ENCODE results near the gene TSGA10. TPM values are rescaled to one million over a fixed set of nuclear protein-coding genes. Genes with fewer than 3 reads are reported as not detected.

The TSGA10 gene
- total RNA-seq, 2 experiments from 2014 or later, result 3.8 to 10.8 TPM

DNA sequence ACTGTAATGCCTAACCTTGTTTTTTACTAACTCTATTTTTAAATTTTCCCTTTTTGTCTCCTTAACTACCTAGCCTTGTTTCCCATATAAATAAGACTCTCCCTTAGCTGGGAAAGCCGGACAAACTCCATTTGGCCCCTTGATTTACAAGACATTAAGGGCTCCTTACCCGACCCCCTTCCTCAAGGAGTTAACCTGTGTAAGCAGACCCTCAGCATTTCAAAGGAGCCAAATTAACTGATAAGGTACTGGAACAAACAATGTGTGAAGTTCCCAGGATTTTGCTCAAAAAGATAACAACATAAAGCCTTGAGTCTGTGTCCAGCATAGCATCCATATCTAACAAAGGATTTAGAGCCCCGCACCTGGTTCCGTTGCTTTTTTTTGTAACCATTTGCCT is 72.9 kb downstream of the TSGA10 start:
- Histone ChIP-seq H3K79me2 (ENCODE audit: insufficient read depth, low read depth, low read length) (no peaks in the 10 kb centered on the region), H4K20me1 (ENCODE audit: insufficient read depth, low read length) (0 out of 2 replicates have a peak, but pooled peaks cover 3% of the 10 kb centered on the region), H3K4me1 (ENCODE audit: insufficient read depth, low read length, poor library complexity, severe bottlenecking) (no peaks in the 10 kb centered on the region), H3K4me3 (ENCODE audit: low read depth, low read length, poor library complexity, severe bottlenecking) (no peak overlapping the region), H3K9me3 (ENCODE audit: low read length) (no peaks in the 10 kb centered on the region), H3K4me2 (ENCODE audit: low read length) (no peak overlapping the region), H3K27ac (ENCODE audit: low read depth, low read length, poor library complexity, severe bottlenecking) (no peak overlapping the region), H3K36me3 (ENCODE audit: insufficient read depth, low read length) (no peaks in the 10 kb centered on the region), H3K9me2 (ENCODE audit: insufficient read depth, low read length) (no peaks in the 10 kb centered on the region), H2AFZ (ENCODE audit: low read length) (no peak overlapping the region)
- intact Hi-C loops (cut with micrococcal nuclease; ENCODE audit: unreplicated experiment), result loop anchor here (10.0 kb wide), 1 partner anchor 413 kb away; the partner anchor contains the start of gene REV1
- DNase-seq (ENCODE audit: low spot score), result no peak
- BruUV-seq (replicated peaks), result no TSS peak
- no peak for TF ChIP-seq EZH2phosphoT487 (IDR thresholded peaks at IDR 0.05; ENCODE audit: borderline replicate concordance, low read depth, low read length)
- TF ChIP-seq, protein P1, sequence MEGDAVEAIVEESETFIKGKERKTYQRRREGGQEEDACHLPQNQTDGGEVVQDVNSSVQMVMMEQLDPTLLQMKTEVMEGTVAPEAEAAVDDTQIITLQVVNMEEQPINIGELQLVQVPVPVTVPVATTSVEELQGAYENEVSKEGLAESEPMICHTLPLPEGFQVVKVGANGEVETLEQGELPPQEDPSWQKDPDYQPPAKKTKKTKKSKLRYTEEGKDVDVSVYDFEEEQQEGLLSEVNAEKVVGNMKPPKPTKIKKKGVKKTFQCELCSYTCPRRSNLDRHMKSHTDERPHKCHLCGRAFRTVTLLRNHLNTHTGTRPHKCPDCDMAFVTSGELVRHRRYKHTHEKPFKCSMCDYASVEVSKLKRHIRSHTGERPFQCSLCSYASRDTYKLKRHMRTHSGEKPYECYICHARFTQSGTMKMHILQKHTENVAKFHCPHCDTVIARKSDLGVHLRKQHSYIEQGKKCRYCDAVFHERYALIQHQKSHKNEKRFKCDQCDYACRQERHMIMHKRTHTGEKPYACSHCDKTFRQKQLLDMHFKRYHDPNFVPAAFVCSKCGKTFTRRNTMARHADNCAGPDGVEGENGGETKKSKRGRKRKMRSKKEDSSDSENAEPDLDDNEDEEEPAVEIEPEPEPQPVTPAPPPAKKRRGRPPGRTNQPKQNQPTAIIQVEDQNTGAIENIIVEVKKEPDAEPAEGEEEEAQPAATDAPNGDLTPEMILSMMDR (conservative IDR thresholded peaks at IDR 0.05; ENCODE audit: low read length), result no peak
- POLR2A ChIA-PET, result no interaction called here
- CTCF ChIA-PET (ENCODE audit: unreplicated experiment), result no interaction called here

- H3K4me2 ChIP-seq (ENCODE audit: low read length), result no peak overlapping the region
- no peak overlapping the region for H3K4me3 ChIP-seq (ENCODE audit: low read depth, low read length, poor library complexity, severe bottlenecking)
- TF ChIP-seq, protein P1 (conservative IDR thresholded peaks at IDR 0.05; ENCODE audit: low read length), result no peak
- TF ChIP-seq EZH2phosphoT487 (IDR thresholded peaks at IDR 0.05; ENCODE audit: borderline replicate concordance, low read depth, low read length), result no peak
- no peaks in the 10 kb centered on the region for H3K4me1 ChIP-seq (ENCODE audit: insufficient read depth, low read length, poor library complexity, severe bottlenecking)
- H2AFZ ChIP-seq (ENCODE audit: low read length), result no peak overlapping the region
- no peak for DNase-seq (ENCODE audit: low spot score)
- no peaks in the 10 kb centered on the region for H3K9me2 ChIP-seq (ENCODE audit: insufficient read depth, low read length)
- H3K27ac ChIP-seq (ENCODE audit: low read depth, low read length, poor library complexity, severe bottlenecking), result no peak overlapping the region
- no peaks in the 10 kb centered on the region for H3K79me2 ChIP-seq (ENCODE audit: insufficient read depth, low read depth, low read length)
- no peaks in the 10 kb centered on the region for H3K36me3 ChIP-seq (ENCODE audit: insufficient read depth, low read length)
- intact Hi-C loops (cut with micrococcal nuclease; ENCODE audit: unreplicated experiment), result no loop called here
- no peaks in the 10 kb centered on the region for H4K20me1 ChIP-seq (ENCODE audit: insufficient read depth, low read length)
- H3K9me3 ChIP-seq (ENCODE audit: low read length), result no peaks in the 10 kb centered on the region
- ChIA-PET CTCF (ENCODE audit: unreplicated experiment) (no interaction called here), POLR2A (interaction anchor here (0.6 to 1.5 kb wide), 3 partner anchors 11 to 198 kb away, joined by 3 to 8 read pairs (median 4); no protein-coding TSS in a partner anchor)
- BruUV-seq (replicated peaks), result no TSS peak
Measured at GRCh38 chr2:99079226-99079625, 75.5 kb downstream of the TSGA10 start.

- intact Hi-C loops (cut with micrococcal nuclease; ENCODE audit: unreplicated experiment), result no loop called here
- ChIA-PET CTCF (ENCODE audit: unreplicated experiment) (no interaction called here), POLR2A (interaction anchor here (0.6 kb wide), 1 partner anchor 1226 kb away, joined by 3 read pairs; no protein-coding TSS in a partner anchor)
- no peak overlapping the region for H3K4me3 ChIP-seq (ENCODE audit: low read depth, low read length, poor library complexity, severe bottlenecking)
- H3K36me3 ChIP-seq (ENCODE audit: insufficient read depth, low read length), result no peaks in the 10 kb centered on the region
- H3K9me3 ChIP-seq (ENCODE audit: low read length), result no peaks in the 10 kb centered on the region
- no TSS peak for BruUV-seq (replicated peaks)
- no peaks in the 10 kb centered on the region for H4K20me1 ChIP-seq (ENCODE audit: insufficient read depth, low read length)
- H3K9me2 ChIP-seq (ENCODE audit: insufficient read depth, low read length), result no peaks in the 10 kb centered on the region
- no peak overlapping the region for H2AFZ ChIP-seq (ENCODE audit: low read length)
- H3K4me1 ChIP-seq (ENCODE audit: insufficient read depth, low read length, poor library complexity, severe bottlenecking), result no peaks in the 10 kb centered on the region
- no peak overlapping the region for H3K4me2 ChIP-seq (ENCODE audit: low read length)
- TF ChIP-seq, protein P1 (conservative IDR thresholded peaks at IDR 0.05; ENCODE audit: low read length), result no peak
- TF ChIP-seq EZH2phosphoT487 (IDR thresholded peaks at IDR 0.05; ENCODE audit: borderline replicate concordance, low read depth, low read length), result no peak
- no peaks in the 10 kb centered on the region for H3K79me2 ChIP-seq (ENCODE audit: insufficient read depth, low read depth, low read length)
- DNase-seq (ENCODE audit: low spot score), result no peak
- no peak overlapping the region for H3K27ac ChIP-seq (ENCODE audit: low read depth, low read length, poor library complexity, severe bottlenecking)
Measured at GRCh38 chr2:99072551-99072950, 82.2 kb downstream of the TSGA10 start.

Measured in OCI-LY7 (cell line).